Mesothelial cell of epicardium (in vitro differentiated cells): Measurements from ENCODE around the gene THRB. TPM values are rescaled to one million over a fixed set of nuclear protein-coding genes. Genes with fewer than 3 reads are reported as not detected.

ENCODE experiments used
- DNase-seq, 2 experiments: peaks; one replicate each; pipeline ENCODE4 v3.0.0; 2021; ENCODE audit warnings: low spot score in 2 of 2; ENCODE audit not compliant: unreplicated experiment in 2 of 2
- H3K27ac Mint-ChIP-seq: 2 replicates; pipeline ENCODE4 v1.8.0; 2021; ENCODE audit warnings: mixed read lengths
- H3K27me3 Mint-ChIP-seq: 2 replicates; pipeline ENCODE4 v1.8.0; 2021; ENCODE audit warnings: low read depth, mixed read lengths
- H3K36me3 Mint-ChIP-seq: 2 replicates; pipeline ENCODE4 v1.8.0; 2021; ENCODE audit warnings: mixed read lengths
- H3K4me1 Mint-ChIP-seq: 2 replicates; pipeline ENCODE4 v1.8.0; 2021; ENCODE audit warnings: mixed read lengths
- H3K4me3 Mint-ChIP-seq: 2 replicates; pipeline ENCODE4 v1.8.0; 2021; ENCODE audit warnings: mild to moderate bottlenecking, moderate library complexity, mixed read lengths
- H3K9me3 Mint-ChIP-seq: 2 replicates; pipeline ENCODE4 v1.8.0; 2021; ENCODE audit warnings: mixed read lengths
- total RNA-seq: library from RNA; stranded (reverse); gene quantifications from 3 replicates; pipeline ENCODE4 v1.2.1, GENCODE V29; 2021
- TF ChIP-seq, protein P1 (sequence below): fragments of 200-600 bp; sonication (generic); IDR thresholded peaks from one replicate; pipeline ENCODE4 v1.5.0; 2021; ENCODE audit warnings: antibody characterized with exemption; ENCODE audit not compliant: unreplicated experiment

The THRB gene
- total RNA-seq, 1 donor from 2014 or later = 3.4 TPM

- no peaks in the 10 kb centered on the region for H3K9me3 Mint-ChIP-seq
- H3K4me1 Mint-ChIP-seq = peaks cover 24% of the 10 kb centered on the region
- H3K4me3 Mint-ChIP-seq = no peak overlapping the region
- no peaks in the 10 kb centered on the region for H3K36me3 Mint-ChIP-seq
- DNase-seq = no peak
- TF ChIP-seq, protein P1, sequence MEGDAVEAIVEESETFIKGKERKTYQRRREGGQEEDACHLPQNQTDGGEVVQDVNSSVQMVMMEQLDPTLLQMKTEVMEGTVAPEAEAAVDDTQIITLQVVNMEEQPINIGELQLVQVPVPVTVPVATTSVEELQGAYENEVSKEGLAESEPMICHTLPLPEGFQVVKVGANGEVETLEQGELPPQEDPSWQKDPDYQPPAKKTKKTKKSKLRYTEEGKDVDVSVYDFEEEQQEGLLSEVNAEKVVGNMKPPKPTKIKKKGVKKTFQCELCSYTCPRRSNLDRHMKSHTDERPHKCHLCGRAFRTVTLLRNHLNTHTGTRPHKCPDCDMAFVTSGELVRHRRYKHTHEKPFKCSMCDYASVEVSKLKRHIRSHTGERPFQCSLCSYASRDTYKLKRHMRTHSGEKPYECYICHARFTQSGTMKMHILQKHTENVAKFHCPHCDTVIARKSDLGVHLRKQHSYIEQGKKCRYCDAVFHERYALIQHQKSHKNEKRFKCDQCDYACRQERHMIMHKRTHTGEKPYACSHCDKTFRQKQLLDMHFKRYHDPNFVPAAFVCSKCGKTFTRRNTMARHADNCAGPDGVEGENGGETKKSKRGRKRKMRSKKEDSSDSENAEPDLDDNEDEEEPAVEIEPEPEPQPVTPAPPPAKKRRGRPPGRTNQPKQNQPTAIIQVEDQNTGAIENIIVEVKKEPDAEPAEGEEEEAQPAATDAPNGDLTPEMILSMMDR = no peak
- H3K27me3 Mint-ChIP-seq = peaks cover 2% of the 10 kb centered on the region
- no peak overlapping the region for H3K27ac Mint-ChIP-seq
Measured at GRCh38 chr3:24382647-24383046, 112.0 kb downstream of the THRB start.

- no peak overlapping the region for H3K27ac Mint-ChIP-seq
- H3K36me3 Mint-ChIP-seq = no peaks in the 10 kb centered on the region
- no peak overlapping the region for H3K4me3 Mint-ChIP-seq
- no peaks in the 10 kb centered on the region for H3K9me3 Mint-ChIP-seq
- peaks cover 30% of the 10 kb centered on the region for H3K4me1 Mint-ChIP-seq
- TF ChIP-seq, protein P1 = no peak
- DNase-seq = no peak
- H3K27me3 Mint-ChIP-seq = peaks cover 2% of the 10 kb centered on the region
Measured at GRCh38 chr3:24379936-24380335, 114.7 kb downstream of the THRB start.

DNA sequence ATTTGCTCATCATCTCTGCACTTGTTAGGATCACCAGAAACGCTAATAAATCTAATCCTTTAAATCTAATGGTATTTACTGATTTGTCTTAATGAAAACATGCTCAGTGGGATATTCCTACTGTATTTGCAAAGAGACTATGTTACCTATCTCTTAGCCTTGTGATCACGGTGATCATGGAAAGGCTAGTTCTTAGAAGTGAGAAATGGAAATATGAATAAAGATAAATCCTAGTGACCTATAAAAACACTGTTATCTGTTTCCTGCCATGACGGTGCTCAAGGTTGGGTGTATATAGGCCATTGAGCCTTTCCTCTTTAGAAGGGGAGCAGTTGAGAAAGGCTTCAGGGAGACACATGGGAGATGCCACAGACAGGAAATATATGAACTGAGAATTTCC is 116.3 kb downstream of the THRB start:
- no peaks in the 10 kb centered on the region for H3K36me3 Mint-ChIP-seq
- peaks cover 2% of the 10 kb centered on the region for H3K27me3 Mint-ChIP-seq
- no peak overlapping the region for H3K4me3 Mint-ChIP-seq
- no peak overlapping the region for H3K27ac Mint-ChIP-seq
- peaks cover 24% of the 10 kb centered on the region for H3K4me1 Mint-ChIP-seq
- TF ChIP-seq, protein P1 = no peak
- no peaks in the 10 kb centered on the region for H3K9me3 Mint-ChIP-seq
- no peak for DNase-seq

GRCh38 chr3:24377218-24377993 is 117.2 kb downstream of the THRB start:
- Mint-ChIP-seq H3K4me1 (peaks cover 21% of the 10 kb centered on the region), H3K9me3 (no peaks in the 10 kb centered on the region), H3K4me3 (no peak overlapping the region), H3K27ac (no peak overlapping the region), H3K27me3 (peaks cover 2% of the 10 kb centered on the region), H3K36me3 (no peaks in the 10 kb centered on the region)
- DNase-seq = no peak
- TF ChIP-seq, protein P1 = no peak

- H3K4me1 Mint-ChIP-seq = peaks cover 15% of the 10 kb centered on the region
- H3K9me3 Mint-ChIP-seq = no peaks in the 10 kb centered on the region
- H3K4me3 Mint-ChIP-seq = no peak overlapping the region
- no peak for DNase-seq
- TF ChIP-seq, protein P1 = no peak
- no peaks in the 10 kb centered on the region for H3K36me3 Mint-ChIP-seq
- peaks cover 5% of the 10 kb centered on the region for H3K27me3 Mint-ChIP-seq
- no peak overlapping the region for H3K27ac Mint-ChIP-seq
Measured at GRCh38 chr3:24375947-24376384, 118.7 kb downstream of the THRB start.
